GM12873 (cell line): ENCODE data around the gene POLN.

ENCODE experiments used
- CTCF ChIP-seq: IDR thresholded peaks from 2 replicates; pipeline ENCODE4 v1.5.1; 2012; ENCODE audit warnings: low read depth, mild to moderate bottlenecking, moderate library complexity, low read length, control low read depth; ENCODE audit not compliant: insufficient read depth; ENCODE audit errors: missing control alignments

POLN gene

GRCh38 chr4:2138846-2139500 is 102.9 kb downstream of the POLN start:
- TF ChIP-seq CTCF = no peak

- TF ChIP-seq CTCF = no peak
Measured at GRCh38 chr4:2136726-2137125, 105.2 kb downstream of the POLN start.

- no peak for TF ChIP-seq CTCF
Measured at GRCh38 chr4:2135083-2135482, 106.8 kb downstream of the POLN start.

GRCh38 chr4:2132438-2132837 is 109.5 kb downstream of the POLN start:
- no peak for TF ChIP-seq CTCF

- no peak for TF ChIP-seq CTCF
Measured at GRCh38 chr4:2127609-2128332, 114.2 kb downstream of the POLN start.

GRCh38 chr4:2126309-2127043 is 115.4 kb downstream of the POLN start:
- TF ChIP-seq CTCF = no peak

- TF ChIP-seq CTCF = no peak
Measured at GRCh38 chr4:2125831-2126230, 116.1 kb downstream of the POLN start.
